SK-N-SH (cell line): ENCODE measurements around the gene NEK6. TPM values are rescaled to one million over a fixed set of nuclear protein-coding genes. Genes with fewer than 3 reads are reported as not detected.

Source experiments
- CTCF ChIA-PET: fragments of 300-600, 350-600 bp; formaldehyde crosslinking; extraction: SDS; loops from one replicate; lab custom pipeline; 2021; lab: Yijun Ruan, JAX
- POLR2A ChIA-PET: fragments of 350-600 bp; sonication (Branson Sonifier 250); formaldehyde crosslinking; extraction: SDS; loops from one replicate; lab custom pipeline; 2020; ENCODE audit warnings: antibody characterized with exemption, inconsistent platforms; lab: Yijun Ruan, JAX
- DNase-seq: peaks from one replicate; pipeline ENCODE4 v3.0.0; 2012
- H2AFZ ChIP-seq: fragments of 200-600 bp; sonication (generic); 2 replicates; pipeline ENCODE4 v1.8.1; 2016; ENCODE audit warnings: antibody characterized with exemption, mild to moderate bottlenecking, low read depth
- H3F3A ChIP-seq: fragments of 200-600 bp; sonication (generic); replicated peaks from 2 replicates; pipeline ENCODE3; 2016; ENCODE audit warnings: antibody characterized with exemption, mild to moderate bottlenecking; ENCODE audit not compliant: insufficient read depth
- H3K27ac ChIP-seq, 2 experiments: fragments of 200-500 bp in 1 of 2; fragments of 200-600 bp in 1 of 2; sonication (Bioruptor generic) in 1 of 2; sonication (generic), shearing (Covaris generic) in 1 of 2; 2 replicates each; pipeline versions ENCODE4 v1.5.1 to v1.6.1; 2014 to 2016; ENCODE audit warnings: low read depth in 2 of 2, inconsistent platforms in 1 of 2, low read length in 1 of 2, mild to moderate bottlenecking in 1 of 2, mixed read lengths in 1 of 2
- H3K27me3 ChIP-seq: fragments of 200-600 bp; sonication (generic), shearing (Covaris generic); 2 replicates; pipeline ENCODE4 v1.6.1; 2016; ENCODE audit warnings: mixed run types; ENCODE audit not compliant: insufficient read depth
- H3K36me3 ChIP-seq, 2 experiments: fragments of 200-500 bp in 1 of 2; fragments of 200-600 bp in 1 of 2; sonication (Bioruptor generic) in 1 of 2; sonication (generic) in 1 of 2; replicated peaks in 1 of 2; 2 replicates each; pipeline versions ENCODE3 to v1.5.1; 2014 to 2016; ENCODE audit warnings: low read length in 1 of 2, mild to moderate bottlenecking in 1 of 2; ENCODE audit not compliant: insufficient read depth in 2 of 2, control insufficient read depth in 1 of 2
- H3K4me1 ChIP-seq, 2 experiments: fragments of 200-500 bp in 1 of 2; fragments of 200-600 bp in 1 of 2; sonication (Bioruptor generic) in 1 of 2; sonication (generic), shearing (Covaris generic) in 1 of 2; 2 replicates each; pipeline versions ENCODE4 v1.5.1 to v1.6.1; 2014 to 2016; ENCODE audit warnings: low read depth in 1 of 2, low read length in 1 of 2, mixed run types in 1 of 2; ENCODE audit not compliant: insufficient read depth in 2 of 2, control insufficient read depth in 1 of 2
- H3K4me2 ChIP-seq: fragments of 200-600 bp; sonication (generic), shearing (Covaris generic); 2 replicates; pipeline ENCODE4 v1.6.1; 2017; ENCODE audit warnings: mixed run types
- H3K4me3 ChIP-seq, 2 experiments: fragments of 200-500 bp in 1 of 2; fragments of 200-600 bp in 1 of 2; sonication (Bioruptor generic) in 1 of 2; sonication (generic), shearing (Covaris generic) in 1 of 2; 2 replicates each; pipeline versions ENCODE4 v1.5.1 to v1.8.1; 2014 to 2016; ENCODE audit warnings: low read depth in 2 of 2, inconsistent platforms in 1 of 2, low read length in 1 of 2, mild to moderate bottlenecking in 1 of 2, mixed read lengths in 1 of 2, moderate library complexity in 1 of 2
- H3K79me2 ChIP-seq: fragments of 200-600 bp; sonication (generic); 2 replicates; pipeline ENCODE4 v1.8.1; 2017; ENCODE audit warnings: mild to moderate bottlenecking; ENCODE audit not compliant: insufficient read depth
- H3K9ac ChIP-seq: fragments of 200-600 bp; sonication (generic); 2 replicates; pipeline ENCODE4 v1.6.1; 2017; ENCODE audit warnings: mixed run types
- H3K9me2 ChIP-seq: fragments of 200-600 bp; sonication (generic); 2 replicates; pipeline ENCODE4 v1.6.1; 2017; ENCODE audit warnings: mixed run types
- H3K9me3 ChIP-seq: fragments of 200-600 bp; sonication (generic); 2 replicates; pipeline ENCODE4 v1.6.1; 2017; ENCODE audit warnings: mixed run types, mild to moderate bottlenecking, moderate library complexity
- H4K20me1 ChIP-seq: fragments of 200-600 bp; sonication (generic); 2 replicates; pipeline ENCODE4 v1.6.1; 2017; ENCODE audit warnings: mild to moderate bottlenecking, mixed run types; ENCODE audit not compliant: insufficient read depth
- CHD2 ChIP-seq: fragments of 150-350 bp; IDR thresholded peaks from 2 replicates; pipeline ENCODE4 v1.6.1; 2018; ENCODE audit warnings: low read length; ENCODE audit not compliant: partially characterized antibody
- ELF1 ChIP-seq: IDR thresholded peaks from 2 replicates; pipeline ENCODE4 v1.4.0; 2012
- EP300 ChIP-seq, 2 experiments: IDR thresholded peaks; 2 replicates each; pipeline versions ENCODE4 v1.4.0 to v1.6.1; 2012; ENCODE audit warnings: borderline replicate concordance in 1 of 2, low read depth in 1 of 2, low read length in 1 of 2
- FOXJ3 ChIP-seq: sonication (generic); formaldehyde crosslinking; IDR thresholded peaks from 2 replicates; pipeline ENCODE4 v1.5.1; 2020; ENCODE audit warnings: mild to moderate bottlenecking, missing genetic modification reagents
- MXI1 ChIP-seq: IDR thresholded peaks from 2 replicates; pipeline ENCODE4 v1.6.1; 2012; ENCODE audit warnings: mild to moderate bottlenecking, low read depth, low read length, improper control_type of control experiment
- NFIC ChIP-seq: IDR thresholded peaks from 2 replicates; pipeline ENCODE4 v1.4.0; 2012; ENCODE audit warnings: borderline replicate concordance
- NRF1 ChIP-seq: IDR thresholded peaks from 2 replicates; pipeline ENCODE4 v1.6.1; 2012; ENCODE audit warnings: low read depth, mild to moderate bottlenecking, low read length
- POLR2AphosphoS5 ChIP-seq: IDR thresholded peaks from 2 replicates; pipeline ENCODE4 v1.6.1; 2012; ENCODE audit warnings: low read depth, low read length
- RAD21 ChIP-seq: IDR thresholded peaks from 2 replicates; pipeline ENCODE4 v1.6.1; 2012; ENCODE audit warnings: mild to moderate bottlenecking, low read length
- RXRA ChIP-seq: IDR thresholded peaks from 2 replicates; pipeline ENCODE4 v1.4.0; 2012; ENCODE audit warnings: low read depth, mild to moderate bottlenecking, borderline replicate concordance
- TAF1 ChIP-seq: IDR thresholded peaks from 2 replicates; pipeline ENCODE4 v1.6.1; 2012; ENCODE audit warnings: low read depth, mild to moderate bottlenecking, low read length, moderate library complexity, borderline replicate concordance
- TCF12 ChIP-seq: IDR thresholded peaks from 2 replicates; pipeline ENCODE4 v1.4.0; 2012
- TEAD4 ChIP-seq: IDR thresholded peaks from 2 replicates; pipeline ENCODE4 v1.4.0; 2012; ENCODE audit warnings: mild to moderate bottlenecking, borderline replicate concordance; ENCODE audit not compliant: insufficient read depth
- YY1 ChIP-seq: IDR thresholded peaks from 2 replicates; pipeline ENCODE4 v1.4.0; 2012; ENCODE audit warnings: low read depth, mild to moderate bottlenecking
- WGBS: methylation state at CpG from one replicate; pipeline ENCODE4 v1.1.6; 2017; ENCODE audit warnings: low lambda C conversion rate; 5-methylcytosine and 5-hydroxymethylcytosine counted together
- polyA plus RNA-seq, 3 experiments: library from polyadenylated mRNA; depleted of rRNA; stranded (reverse); fragments of >200 nt; gene quantifications; 2 replicates each; pipeline ENCODE4 v1.2.3, GENCODE V29; 2012
- TF ChIP-seq, protein P1 (sequence below): IDR thresholded peaks from 2 replicates; pipeline ENCODE4 v1.4.0; 2012; ENCODE audit warnings: low read depth, borderline replicate concordance
- TF ChIP-seq, protein P2 (sequence below): IDR thresholded peaks from 2 replicates; pipeline ENCODE4 v1.4.0; 2012; ENCODE audit warnings: low read depth, borderline replicate concordance
- TF ChIP-seq, protein P3 (sequence below): IDR thresholded peaks from 2 replicates; pipeline ENCODE4 v1.6.1; 2012; ENCODE audit warnings: mild to moderate bottlenecking, low read depth, low read length, moderate library complexity
- TF ChIP-seq, protein P4 (sequence below): fragments of 150-350 bp; IDR thresholded peaks from 2 replicates; pipeline ENCODE4 v1.6.1; 2016; ENCODE audit warnings: mild to moderate bottlenecking, low read depth, low read length
- TF ChIP-seq, protein P5 (sequence below): IDR thresholded peaks from 2 replicates; pipeline ENCODE4 v1.4.0; 2012; ENCODE audit warnings: low read depth

NEK6 gene
- polyA plus RNA-seq, 1 of the 3 experiments (the other 2 are of a cell fraction): 89.8 TPM

DNA sequence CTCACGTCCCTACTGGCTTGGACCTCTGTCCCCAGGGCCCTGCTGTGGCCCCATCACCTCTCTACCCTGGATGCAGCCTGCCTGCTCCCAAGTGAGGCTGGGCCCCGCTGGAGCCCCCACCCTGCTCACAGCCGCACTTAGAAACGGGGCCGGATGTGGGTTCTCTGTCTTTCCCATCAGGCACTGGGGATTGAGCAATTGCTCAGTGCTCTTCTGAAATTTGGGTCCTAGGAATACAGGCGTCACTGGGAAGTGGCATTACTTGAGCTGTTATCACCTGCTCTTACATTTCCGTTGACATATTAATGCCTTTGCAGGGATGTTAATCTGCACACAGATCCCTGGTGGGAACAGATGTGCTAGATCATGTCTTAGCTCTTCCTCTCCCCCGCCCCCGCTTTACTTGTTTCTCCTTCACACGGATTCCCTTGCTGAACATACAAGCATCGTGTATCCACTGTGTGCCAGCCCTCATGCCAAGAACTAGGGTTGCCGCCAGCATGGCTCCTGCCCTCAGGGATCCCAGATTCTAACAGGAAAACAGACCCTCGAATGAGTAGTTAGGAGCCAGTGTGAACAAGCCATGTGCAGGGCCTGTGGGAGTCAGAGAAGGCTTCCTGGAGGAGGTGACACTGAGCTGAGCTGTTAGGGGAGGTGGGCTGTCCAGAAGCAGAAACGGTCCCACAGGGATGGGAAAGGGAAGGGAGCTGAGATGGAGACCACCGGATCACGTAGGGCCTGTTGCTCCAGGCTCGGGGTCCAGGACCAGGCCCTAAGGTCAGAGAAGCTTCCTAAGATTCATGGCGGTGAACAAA, 65.1 kb downstream of the NEK6 start:
- POLR2A ChIA-PET: no interaction called here
- Histone ChIP-seq H3K27ac (no peak overlapping the region), H3K36me3 (peaks cover 25 to 35% of the 10 kb centered on the region in 2 experiments), H3K4me1 (no peaks in the 10 kb centered on the region; a peak in 1 of 4 replicates), H3K79me2 (peaks cover 13% of the 10 kb centered on the region; the same call in 1 of the 2 replicates), H3K9ac (no peak overlapping the region), H4K20me1 (no peaks in the 10 kb centered on the region), H3K4me3 (no peak overlapping the region), H3K27me3 (no peaks in the 10 kb centered on the region), H3F3A (peaks cover 7% of the 10 kb centered on the region), H3K4me2 (no peak overlapping the region), H2AFZ (no peak overlapping the region), H3K9me3 (no peaks in the 10 kb centered on the region), H3K9me2 (no peaks in the 10 kb centered on the region)
- CTCF ChIA-PET: interaction anchor here (1.3 to 8.2 kb wide), 5 partner anchors 11 to 197 kb away, joined by 3 to 55 read pairs (median 3); no protein-coding TSS in a partner anchor
- no peak for TF ChIP-seq MXI1
- no peak for TF ChIP-seq CHD2
- TF ChIP-seq NRF1: no peak
- TF ChIP-seq, protein P1, sequence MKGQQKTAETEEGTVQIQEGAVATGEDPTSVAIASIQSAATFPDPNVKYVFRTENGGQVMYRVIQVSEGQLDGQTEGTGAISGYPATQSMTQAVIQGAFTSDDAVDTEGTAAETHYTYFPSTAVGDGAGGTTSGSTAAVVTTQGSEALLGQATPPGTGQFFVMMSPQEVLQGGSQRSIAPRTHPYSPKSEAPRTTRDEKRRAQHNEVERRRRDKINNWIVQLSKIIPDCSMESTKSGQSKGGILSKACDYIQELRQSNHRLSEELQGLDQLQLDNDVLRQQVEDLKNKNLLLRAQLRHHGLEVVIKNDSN: no peak
- TF ChIP-seq ELF1: no peak
- no peak for TF ChIP-seq RAD21
- TF ChIP-seq, protein P2, sequence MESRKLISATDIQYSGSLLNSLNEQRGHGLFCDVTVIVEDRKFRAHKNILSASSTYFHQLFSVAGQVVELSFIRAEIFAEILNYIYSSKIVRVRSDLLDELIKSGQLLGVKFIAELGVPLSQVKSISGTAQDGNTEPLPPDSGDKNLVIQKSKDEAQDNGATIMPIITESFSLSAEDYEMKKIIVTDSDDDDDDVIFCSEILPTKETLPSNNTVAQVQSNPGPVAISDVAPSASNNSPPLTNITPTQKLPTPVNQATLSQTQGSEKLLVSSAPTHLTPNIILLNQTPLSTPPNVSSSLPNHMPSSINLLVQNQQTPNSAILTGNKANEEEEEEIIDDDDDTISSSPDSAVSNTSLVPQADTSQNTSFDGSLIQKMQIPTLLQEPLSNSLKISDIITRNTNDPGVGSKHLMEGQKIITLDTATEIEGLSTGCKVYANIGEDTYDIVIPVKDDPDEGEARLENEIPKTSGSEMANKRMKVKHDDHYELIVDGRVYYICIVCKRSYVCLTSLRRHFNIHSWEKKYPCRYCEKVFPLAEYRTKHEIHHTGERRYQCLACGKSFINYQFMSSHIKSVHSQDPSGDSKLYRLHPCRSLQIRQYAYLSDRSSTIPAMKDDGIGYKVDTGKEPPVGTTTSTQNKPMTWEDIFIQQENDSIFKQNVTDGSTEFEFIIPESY: no peak
- DNase-seq: no peak
- WGBS: 94% methylated on average over 15 of the region's 18 CpGs

DNA sequence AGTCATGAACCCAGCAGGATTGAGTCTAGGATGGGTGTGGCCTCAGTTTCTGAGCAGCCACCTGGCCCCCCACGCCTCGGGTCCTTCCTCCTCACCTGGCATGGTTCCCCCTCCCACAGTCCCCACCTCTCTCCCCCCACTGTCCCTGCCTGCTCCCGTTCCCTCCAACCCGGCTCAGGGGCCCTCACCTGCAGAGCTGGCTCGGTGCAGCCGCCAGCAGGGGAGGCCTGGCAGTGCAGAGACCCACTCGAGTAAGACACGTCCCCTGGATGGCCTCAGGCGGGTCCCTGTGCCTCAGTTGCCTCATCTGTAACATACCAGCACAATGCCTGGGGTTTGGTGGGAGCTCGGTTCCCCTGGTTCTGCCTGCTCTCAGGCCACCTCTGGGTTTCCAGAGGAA, 66.2 kb downstream of the NEK6 start:
- 100% methylated on average over 3 of the region's 10 CpGs for WGBS
- Histone ChIP-seq H3K27ac (no peak overlapping the region), H3K4me2 (no peak overlapping the region), H3K4me1 (no peaks in the 10 kb centered on the region; a peak in 1 of 4 replicates), H3K27me3 (no peaks in the 10 kb centered on the region), H3F3A (peaks cover 7% of the 10 kb centered on the region), H3K4me3 (no peak overlapping the region), H3K9ac (no peak overlapping the region), H3K9me3 (no peaks in the 10 kb centered on the region), H3K36me3 (peaks cover 21 to 38% of the 10 kb centered on the region in 2 experiments), H4K20me1 (no peaks in the 10 kb centered on the region), H3K9me2 (no peaks in the 10 kb centered on the region), H2AFZ (no peak overlapping the region), H3K79me2 (peaks cover 13% of the 10 kb centered on the region; the same call in 1 of the 2 replicates)
- POLR2A ChIA-PET: no interaction called here
- no peak for DNase-seq
- TF ChIP-seq, protein P3, sequence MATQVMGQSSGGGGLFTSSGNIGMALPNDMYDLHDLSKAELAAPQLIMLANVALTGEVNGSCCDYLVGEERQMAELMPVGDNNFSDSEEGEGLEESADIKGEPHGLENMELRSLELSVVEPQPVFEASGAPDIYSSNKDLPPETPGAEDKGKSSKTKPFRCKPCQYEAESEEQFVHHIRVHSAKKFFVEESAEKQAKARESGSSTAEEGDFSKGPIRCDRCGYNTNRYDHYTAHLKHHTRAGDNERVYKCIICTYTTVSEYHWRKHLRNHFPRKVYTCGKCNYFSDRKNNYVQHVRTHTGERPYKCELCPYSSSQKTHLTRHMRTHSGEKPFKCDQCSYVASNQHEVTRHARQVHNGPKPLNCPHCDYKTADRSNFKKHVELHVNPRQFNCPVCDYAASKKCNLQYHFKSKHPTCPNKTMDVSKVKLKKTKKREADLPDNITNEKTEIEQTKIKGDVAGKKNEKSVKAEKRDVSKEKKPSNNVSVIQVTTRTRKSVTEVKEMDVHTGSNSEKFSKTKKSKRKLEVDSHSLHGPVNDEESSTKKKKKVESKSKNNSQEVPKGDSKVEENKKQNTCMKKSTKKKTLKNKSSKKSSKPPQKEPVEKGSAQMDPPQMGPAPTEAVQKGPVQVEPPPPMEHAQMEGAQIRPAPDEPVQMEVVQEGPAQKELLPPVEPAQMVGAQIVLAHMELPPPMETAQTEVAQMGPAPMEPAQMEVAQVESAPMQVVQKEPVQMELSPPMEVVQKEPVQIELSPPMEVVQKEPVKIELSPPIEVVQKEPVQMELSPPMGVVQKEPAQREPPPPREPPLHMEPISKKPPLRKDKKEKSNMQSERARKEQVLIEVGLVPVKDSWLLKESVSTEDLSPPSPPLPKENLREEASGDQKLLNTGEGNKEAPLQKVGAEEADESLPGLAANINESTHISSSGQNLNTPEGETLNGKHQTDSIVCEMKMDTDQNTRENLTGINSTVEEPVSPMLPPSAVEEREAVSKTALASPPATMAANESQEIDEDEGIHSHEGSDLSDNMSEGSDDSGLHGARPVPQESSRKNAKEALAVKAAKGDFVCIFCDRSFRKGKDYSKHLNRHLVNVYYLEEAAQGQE: no peak
- TF ChIP-seq YY1 (no peak), ELF1 (no peak), TAF1 (no peak), RAD21 (no peak), RXRA (no peak), EP300 (IDR thresholded peaks at IDR 0.05; ENCODE audit: borderline replicate concordance in 1 of 2, low read depth in 1 of 2, low read length in 1 of 2) (no peak), TCF12 (no peak), POLR2AphosphoS5 (no peak), FOXJ3 (CRISPR knock-in tag) (no peak), MXI1 (no peak), TEAD4 (no peak), NFIC (no peak)
- TF ChIP-seq, protein P4, sequence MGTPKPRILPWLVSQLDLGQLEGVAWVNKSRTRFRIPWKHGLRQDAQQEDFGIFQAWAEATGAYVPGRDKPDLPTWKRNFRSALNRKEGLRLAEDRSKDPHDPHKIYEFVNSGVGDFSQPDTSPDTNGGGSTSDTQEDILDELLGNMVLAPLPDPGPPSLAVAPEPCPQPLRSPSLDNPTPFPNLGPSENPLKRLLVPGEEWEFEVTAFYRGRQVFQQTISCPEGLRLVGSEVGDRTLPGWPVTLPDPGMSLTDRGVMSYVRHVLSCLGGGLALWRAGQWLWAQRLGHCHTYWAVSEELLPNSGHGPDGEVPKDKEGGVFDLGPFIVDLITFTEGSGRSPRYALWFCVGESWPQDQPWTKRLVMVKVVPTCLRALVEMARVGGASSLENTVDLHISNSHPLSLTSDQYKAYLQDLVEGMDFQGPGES: no peak
- TF ChIP-seq, protein P5, sequence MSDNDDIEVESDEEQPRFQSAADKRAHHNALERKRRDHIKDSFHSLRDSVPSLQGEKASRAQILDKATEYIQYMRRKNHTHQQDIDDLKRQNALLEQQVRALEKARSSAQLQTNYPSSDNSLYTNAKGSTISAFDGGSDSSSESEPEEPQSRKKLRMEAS: no peak
- CTCF ChIA-PET: interaction anchor here (1.3 to 8.2 kb wide), 2 partner anchors 20 to 198 kb away, joined by 3 to 55 read pairs; no protein-coding TSS in a partner anchor
